Astrocyte (in vitro differentiated cells and primary cell): ENCODE data around the gene DNAAF1. TPM values are rescaled to one million over a fixed set of nuclear protein-coding genes. Genes with fewer than 3 reads are reported as not detected.
A peak's percentile ranks its signal among the peaks of the same experiment; 100 is the strongest.

ENCODE experiments used
- DNase-seq: peaks from one replicate; pipeline ENCODE4 v3.0.0-alpha.2; 2010; ENCODE audit warnings: low read depth
- FAIRE-seq: peaks from 2 replicates; lab custom pipeline; 2011; peaks lifted over from hg19 to GRCh38; lab: Jason Lieb, UNC
- H2AFZ ChIP-seq: 2 replicates; pipeline ENCODE4 v1.6.0; 2012; ENCODE audit warnings: low read depth, low read length, inconsistent platforms
- H3K27ac ChIP-seq: 2 replicates; pipeline ENCODE4 v1.5.1; 2011; ENCODE audit warnings: low read depth, low read length, inconsistent platforms
- H3K27me3 ChIP-seq: 2 replicates; pipeline ENCODE4 v1.6.0; 2011; ENCODE audit warnings: low read length, inconsistent platforms; ENCODE audit not compliant: insufficient read depth
- H3K36me3 ChIP-seq: 2 replicates; pipeline ENCODE4 v1.5.1; 2011; ENCODE audit warnings: low read length, inconsistent platforms; ENCODE audit not compliant: insufficient read depth
- H3K4me1 ChIP-seq: 2 replicates; pipeline ENCODE4 v1.5.1; 2011; ENCODE audit warnings: low read length, inconsistent platforms; ENCODE audit not compliant: insufficient read depth
- H3K4me2 ChIP-seq: 2 replicates; pipeline ENCODE4 v1.6.0; 2012; ENCODE audit warnings: low read length, inconsistent platforms
- H3K4me3 ChIP-seq: 2 replicates; pipeline ENCODE4 v1.5.1; 2011; ENCODE audit warnings: low read depth, mild to moderate bottlenecking, low read length, inconsistent platforms; ENCODE audit not compliant: insufficient read depth
- H3K79me2 ChIP-seq: 2 replicates; pipeline ENCODE4 v1.6.0; 2012; ENCODE audit warnings: mild to moderate bottlenecking, low read length, inconsistent platforms; ENCODE audit not compliant: insufficient read depth
- H3K9ac ChIP-seq: 2 replicates; pipeline ENCODE4 v1.6.0; 2012; ENCODE audit warnings: mild to moderate bottlenecking, low read length, inconsistent platforms
- H3K9me3 ChIP-seq: 2 replicates; pipeline ENCODE4 v1.5.1; 2012; ENCODE audit warnings: low read depth, mild to moderate bottlenecking, low read length, inconsistent platforms; ENCODE audit not compliant: insufficient read depth
- H4K20me1 ChIP-seq: 2 replicates; pipeline ENCODE4 v1.6.0; 2012; ENCODE audit warnings: low read length, inconsistent platforms; ENCODE audit not compliant: insufficient read depth
- H3K27ac Mint-ChIP-seq: one replicate; pipeline ENCODE4 v1.8.0; 2021; ENCODE audit warnings: mild to moderate bottlenecking, mixed read lengths; ENCODE audit not compliant: unreplicated experiment
- H3K27me3 Mint-ChIP-seq: one replicate; pipeline ENCODE4 v1.8.0; 2021; ENCODE audit warnings: low read depth, mixed read lengths; ENCODE audit not compliant: unreplicated experiment
- H3K36me3 Mint-ChIP-seq: one replicate; pipeline ENCODE4 v1.8.0; 2021; ENCODE audit warnings: low read depth, mixed read lengths; ENCODE audit not compliant: unreplicated experiment
- H3K4me1 Mint-ChIP-seq: one replicate; pipeline ENCODE4 v1.8.0; 2021; ENCODE audit warnings: low read depth, mixed read lengths; ENCODE audit not compliant: unreplicated experiment
- H3K4me3 Mint-ChIP-seq: one replicate; pipeline ENCODE4 v1.8.0; 2021; ENCODE audit warnings: mild to moderate bottlenecking, moderate library complexity, mixed read lengths; ENCODE audit not compliant: unreplicated experiment
- H3K9me3 Mint-ChIP-seq: one replicate; pipeline ENCODE4 v1.8.0; 2021; ENCODE audit warnings: mild to moderate bottlenecking, mixed read lengths; ENCODE audit not compliant: unreplicated experiment
- CTCF ChIP-seq: IDR thresholded peaks from 2 replicates; pipeline ENCODE4 v1.5.1; 2011; ENCODE audit warnings: low read depth, mild to moderate bottlenecking, inconsistent platforms, low read length, moderate library complexity; ENCODE audit not compliant: insufficient read depth
- EZH2 ChIP-seq: IDR thresholded peaks from 2 replicates; pipeline ENCODE4 v1.6.1; 2012; ENCODE audit warnings: mild to moderate bottlenecking, low read length, inconsistent platforms; ENCODE audit not compliant: insufficient read depth
- total RNA-seq: library from RNA; stranded (reverse); gene quantifications from 2 replicates; pipeline ENCODE4 v1.2.1, GENCODE V29; 2021

DNAAF1 gene
- total RNA-seq, 1 donor from 2014 or later, result 0.30 TPM

- no peak overlapping the region for H2AFZ ChIP-seq
- H3K9me3 ChIP-seq, result no peaks in the 10 kb centered on the region
- Mint-ChIP-seq H3K9me3 (peaks cover 1% of the 10 kb centered on the region), H3K27me3 (no peaks in the 10 kb centered on the region), H3K4me1 (peaks cover 29% of the 10 kb centered on the region), H3K4me3 (no peak overlapping the region), H3K36me3 (peaks cover 3% of the 10 kb centered on the region), H3K27ac (peak overlapping the region; percentile 36)
- no peaks in the 10 kb centered on the region for H3K27me3 ChIP-seq
- peaks cover 48% of the 10 kb centered on the region for H4K20me1 ChIP-seq
- no peak overlapping the region for H3K4me2 ChIP-seq
- FAIRE-seq, result no peak
- no peaks in the 10 kb centered on the region for H3K36me3 ChIP-seq
- TF ChIP-seq CTCF (no peak), EZH2 (no peak)
- H3K4me3 ChIP-seq, result no peak overlapping the region
- H3K9ac ChIP-seq, result no peak overlapping the region
- H3K79me2 ChIP-seq, result peaks cover 57% of the 10 kb centered on the region
- no peak overlapping the region for H3K27ac ChIP-seq
- DNase-seq, result no peak
- peaks cover 9% of the 10 kb centered on the region for H3K4me1 ChIP-seq
Measured at GRCh38 chr16:84137287-84137686, 7.8 kb upstream of the DNAAF1 start.

- DNase-seq, result no peak
- Histone ChIP-seq H3K4me3 (no peak overlapping the region), H3K9ac (no peak overlapping the region), H3K27ac (no peak overlapping the region), H2AFZ (no peak overlapping the region), H3K27me3 (no peaks in the 10 kb centered on the region), H3K4me2 (no peak overlapping the region), H3K79me2 (peaks cover 62% of the 10 kb centered on the region), H4K20me1 (peaks cover 51% of the 10 kb centered on the region), H3K4me1 (peaks cover 9% of the 10 kb centered on the region), H3K9me3 (no peaks in the 10 kb centered on the region), H3K36me3 (no peaks in the 10 kb centered on the region)
- no peak for FAIRE-seq
- peaks cover 3% of the 10 kb centered on the region for H3K36me3 Mint-ChIP-seq
- no peaks in the 10 kb centered on the region for H3K27me3 Mint-ChIP-seq
- H3K4me1 Mint-ChIP-seq, result peaks cover 29% of the 10 kb centered on the region
- H3K27ac Mint-ChIP-seq, result no peak overlapping the region
- H3K9me3 Mint-ChIP-seq, result peaks cover 1% of the 10 kb centered on the region
- H3K4me3 Mint-ChIP-seq, result no peak overlapping the region
- TF ChIP-seq CTCF (no peak), EZH2 (no peak)
Measured at GRCh38 chr16:84137769-84138357, 7.2 kb upstream of the DNAAF1 start.

DNA sequence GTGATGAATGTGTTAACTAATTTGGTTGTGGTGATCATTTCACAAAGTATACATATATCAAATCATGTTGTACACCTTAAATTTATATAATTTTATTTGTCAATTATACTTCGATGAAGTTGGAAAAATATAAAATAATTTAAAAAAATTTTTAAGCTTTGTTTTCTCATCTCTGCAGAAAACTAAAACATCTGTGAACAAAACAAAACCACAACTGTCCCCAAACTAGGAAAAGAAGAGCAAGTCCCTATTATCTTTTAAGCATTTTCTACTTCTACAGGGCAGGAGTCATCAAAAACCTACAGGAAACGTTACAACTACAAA, 6.6 kb upstream of the DNAAF1 start:
- Histone ChIP-seq H3K9ac (no peak overlapping the region), H3K9me3 (no peaks in the 10 kb centered on the region), H3K36me3 (no peaks in the 10 kb centered on the region), H3K4me3 (no peak overlapping the region), H3K4me2 (no peak overlapping the region), H3K4me1 (peaks cover 9% of the 10 kb centered on the region), H3K79me2 (peaks cover 67% of the 10 kb centered on the region), H4K20me1 (peaks cover 57% of the 10 kb centered on the region), H3K27ac (no peak overlapping the region), H2AFZ (no peak overlapping the region), H3K27me3 (no peaks in the 10 kb centered on the region)
- FAIRE-seq, result no peak
- peaks cover 3% of the 10 kb centered on the region for H3K36me3 Mint-ChIP-seq
- DNase-seq, result no peak
- no peak overlapping the region for H3K27ac Mint-ChIP-seq
- TF ChIP-seq CTCF, result no peak
- TF ChIP-seq EZH2, result no peak
- peaks cover 1% of the 10 kb centered on the region for H3K9me3 Mint-ChIP-seq
- no peak overlapping the region for H3K4me3 Mint-ChIP-seq
- H3K4me1 Mint-ChIP-seq, result peaks cover 29% of the 10 kb centered on the region
- no peaks in the 10 kb centered on the region for H3K27me3 Mint-ChIP-seq
